Endothelial cell of umbilical vein (primary cell): ENCODE data around the gene ZNF516. TPM values are rescaled to one million over a fixed set of nuclear protein-coding genes. Genes with fewer than 3 reads are reported as not detected.

Experiments
- BruUV-seq: library from RNA; stranded (reverse); fragments of 400-500 nt; replicated peaks from 2 replicates; lab custom pipeline; 2021; lab: Mats Ljungman, UMichigan
- CTCF ChIA-PET: fragments of 300-600, 350-600 bp; sonication (Branson Sonifier 250); formaldehyde crosslinking; loops from one replicate; lab custom pipeline; 2021; ENCODE audit warnings: antibody characterized with exemption, inconsistent platforms; lab: Charles Lee
- POLR2A ChIA-PET: fragments of 300-600, 350-600 bp; sonication (Branson Sonifier 250); formaldehyde crosslinking; loops from one replicate; lab custom pipeline; 2021; ENCODE audit warnings: antibody characterized with exemption, inconsistent platforms; lab: Charles Lee
- DNase-seq: peaks from one replicate; pipeline ENCODE4 v3.0.0-alpha.2; 2011; ENCODE audit warnings: low read depth, low spot score
- FAIRE-seq: peaks from 2 replicates; lab custom pipeline; 2011; peaks lifted over from hg19 to GRCh38; lab: Jason Lieb, UNC
- H2AFZ ChIP-seq: 2 replicates; pipeline ENCODE4 v1.6.0; 2012; ENCODE audit warnings: low read depth, low read length, control low read depth, inconsistent platforms
- H3K27ac ChIP-seq: 2 replicates; pipeline ENCODE4 v1.5.1; 2011; ENCODE audit warnings: low read depth, mild to moderate bottlenecking, control low read depth, low read length, moderate library complexity; ENCODE audit not compliant: insufficient read depth
- H3K27me3 ChIP-seq, 2 experiments: 2 replicates each; pipeline versions ENCODE4 v1.6.0 to v1.6.1; 2011; ENCODE audit warnings: low read length in 2 of 2, mixed read lengths in 1 of 2; ENCODE audit not compliant: control insufficient read depth in 2 of 2, insufficient read depth in 2 of 2
- H3K36me3 ChIP-seq, 2 experiments: 2 replicates in 1 of 2; 3 replicates in 1 of 2; pipeline ENCODE4 v1.5.1; 2011; ENCODE audit warnings: low read length in 2 of 2, mild to moderate bottlenecking in 1 of 2, moderate library complexity in 1 of 2; ENCODE audit not compliant: control insufficient read depth in 2 of 2, insufficient read depth in 2 of 2; ENCODE audit errors: extremely low read depth in 1 of 2
- H3K4me1 ChIP-seq: 3 replicates; pipeline ENCODE4 v1.5.1; 2011; ENCODE audit warnings: mild to moderate bottlenecking, low read length; ENCODE audit not compliant: control insufficient read depth, insufficient read depth; ENCODE audit errors: extremely low read depth
- H3K4me2 ChIP-seq: 2 replicates; pipeline ENCODE4 v1.6.1; 2011; ENCODE audit warnings: low read length, control low read depth, mixed read lengths; ENCODE audit not compliant: insufficient read depth
- H3K4me3 ChIP-seq, 3 experiments: fragments of 200-600 bp in 1 of 3; sonication (generic), shearing (Covaris generic) in 1 of 3; replicated peaks in 1 of 3; 2 replicates each; pipeline ENCODE4 v1.5.1; 2011 to 2016; ENCODE audit warnings: control low read depth in 3 of 3, low read length in 3 of 3, mild to moderate bottlenecking in 2 of 3, inconsistent platforms in 1 of 3, low read depth in 1 of 3, moderate library complexity in 1 of 3; ENCODE audit not compliant: insufficient read depth in 1 of 3
- H3K79me2 ChIP-seq: 2 replicates; pipeline ENCODE4 v1.6.0; 2012; ENCODE audit warnings: low read length, inconsistent platforms; ENCODE audit not compliant: control insufficient read depth, insufficient read depth
- H3K9ac ChIP-seq: replicated peaks from 2 replicates; pipeline ENCODE3; 2011; ENCODE audit warnings: low read length, control low read depth; ENCODE audit not compliant: insufficient read depth; ENCODE audit errors: extremely low read depth
- H3K9me1 ChIP-seq: replicated peaks from 3 replicates; pipeline ENCODE4 v1.6.0; 2011; ENCODE audit warnings: mild to moderate bottlenecking, low read length; ENCODE audit not compliant: control insufficient read depth, insufficient read depth; ENCODE audit errors: extremely low read depth
- H3K9me3 ChIP-seq: replicated peaks from 2 replicates; pipeline ENCODE4 v1.5.1; 2012; ENCODE audit warnings: low read length, inconsistent platforms; ENCODE audit not compliant: control insufficient read depth, insufficient read depth
- H4K20me1 ChIP-seq: replicated peaks from 2 replicates; pipeline ENCODE3; 2011; ENCODE audit warnings: mild to moderate bottlenecking, low read length; ENCODE audit not compliant: control insufficient read depth, insufficient read depth; ENCODE audit errors: extremely low read depth
- EZH2 ChIP-seq: IDR thresholded peaks from 2 replicates; pipeline ENCODE4 v1.6.1; 2012; ENCODE audit warnings: borderline replicate concordance, low read depth, mild to moderate bottlenecking, moderate library complexity, low read length, inconsistent platforms; ENCODE audit not compliant: severe bottlenecking
- FOS ChIP-seq: IDR thresholded peaks from 2 replicates; pipeline ENCODE4 v1.6.1; 2011; ENCODE audit warnings: mild to moderate bottlenecking, low read length, moderate library complexity, borderline replicate concordance; ENCODE audit not compliant: insufficient read depth
- GATA2 ChIP-seq: IDR thresholded peaks from 2 replicates; pipeline ENCODE4 v1.7.0; 2011; ENCODE audit warnings: low read depth, mild to moderate bottlenecking, moderate library complexity, mixed read lengths, low read length; ENCODE audit not compliant: insufficient read length, insufficient read depth
- JUN ChIP-seq: IDR thresholded peaks from 2 replicates; pipeline ENCODE4 v1.6.1; 2011; ENCODE audit warnings: borderline replicate concordance, low read depth; ENCODE audit not compliant: insufficient read length, insufficient read depth
- MYC ChIP-seq: IDR thresholded peaks from one replicate; pipeline ENCODE4 v1.6.1; 2011; ENCODE audit warnings: mild to moderate bottlenecking, low read depth, low read length
- POLR2A ChIP-seq: IDR thresholded peaks from 2 replicates; pipeline ENCODE4 v1.6.1; 2012; ENCODE audit warnings: low read depth, mild to moderate bottlenecking, control low read depth, low read length
- POLR2AphosphoS5 ChIP-seq: IDR thresholded peaks from 2 replicates; pipeline ENCODE4 v1.6.1; 2012; ENCODE audit warnings: low read depth, mild to moderate bottlenecking, control low read depth, low read length, moderate library complexity; ENCODE audit not compliant: insufficient read depth
- dilution Hi-C: fragments of 300-500 bp; cut with MboI; formaldehyde crosslinking; loops from one replicate; pipeline ENCODE4 v1.15.0; 2019; ENCODE audit warnings: low sequenced_read_pairs; ENCODE audit not compliant: extremely low pct_ligation_motif_present
- intact Hi-C: fragments of 100-400 bp; cut with micrococcal nuclease; formaldehyde crosslinking; loops from one replicate; pipeline ENCODE4 v1.10.0; 2022
- polyA plus RNA-seq, 4 experiments: library from polyadenylated mRNA; depleted of rRNA in 3 of 4; stranded (reverse) in 3 of 4; unstranded in 1 of 4; fragments of >200 nt; gene quantifications; 2 replicates each; pipeline versions ENCODE4 v1.2.1 to v1.2.3, GENCODE V29; 2011 to 2012; ENCODE audit warnings: missing spikeins in 1 of 4
- total RNA-seq: library from RNA; stranded (reverse); gene quantifications from 2 replicates; pipeline ENCODE4 v1.2.3, GENCODE V29; 2021
- TF ChIP-seq, protein P1 (sequence below): IDR thresholded peaks from 2 replicates; pipeline ENCODE4 v1.6.1; 2011; ENCODE audit not compliant: insufficient read depth, insufficient read length
- TF ChIP-seq, protein P2 (sequence below), 2 donors: IDR thresholded peaks; 1 replicate in 1 of 2; 2 replicates in 1 of 2; pipeline ENCODE4 v1.5.1; 2011; ENCODE audit warnings: low read length in 2 of 2, mild to moderate bottlenecking in 2 of 2, moderate library complexity in 2 of 2, control low read depth in 1 of 2, inconsistent platforms in 1 of 2, low read depth in 1 of 2; ENCODE audit not compliant: insufficient read depth in 1 of 2; ENCODE audit errors: extremely low read depth in 1 of 2

ZNF516 gene
- total and polyA plus RNA-seq, 2 donors (not counting 3 experiments of a cell fraction or from before 2014, with no cell fraction given) = 3.6 to 19.1 TPM

DNA sequence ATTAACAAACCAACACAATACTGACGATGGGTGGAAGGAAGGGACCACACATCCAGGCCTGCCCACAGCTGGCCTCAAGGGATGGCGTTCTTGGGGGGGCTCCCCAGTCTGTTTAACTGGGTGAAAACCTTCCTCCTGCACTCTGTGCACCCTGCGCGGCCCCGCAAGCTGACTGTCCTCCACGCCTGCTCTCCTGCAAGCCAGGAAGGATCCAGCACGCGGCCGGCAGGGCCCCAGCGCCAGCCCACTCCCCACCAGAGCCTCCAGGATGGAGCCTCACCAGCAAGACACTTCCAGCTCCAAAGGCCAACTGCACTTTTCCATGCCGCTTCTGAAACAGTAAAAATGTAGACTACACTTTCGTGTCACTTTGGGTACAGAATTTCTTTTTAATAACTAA lies 135.1 kb downstream of the ZNF516 start:
- no peak for FAIRE-seq
- Histone ChIP-seq H3K4me2 (no peak overlapping the region), H3K36me3 (no peaks in the 10 kb centered on the region), H3K27ac (no peak overlapping the region), H3K27me3 (no peaks in the 10 kb centered on the region), H3K79me2 (no peaks in the 10 kb centered on the region), H3K9me1 (no peaks in the 10 kb centered on the region), H3K4me1 (no peaks in the 10 kb centered on the region), H3K9me3 (no peaks in the 10 kb centered on the region), H4K20me1 (no peaks in the 10 kb centered on the region), H2AFZ (no peak overlapping the region), H3K4me3 (no peak overlapping the region), H3K9ac (no peak overlapping the region)
- DNase-seq = no peak
- ChIA-PET POLR2A (no interaction called here), CTCF (no interaction called here)
- intact Hi-C loops = no loop called here
- dilution Hi-C loops = no loop called here
- no TSS peak for BruUV-seq
- TF ChIP-seq, protein P1, sequence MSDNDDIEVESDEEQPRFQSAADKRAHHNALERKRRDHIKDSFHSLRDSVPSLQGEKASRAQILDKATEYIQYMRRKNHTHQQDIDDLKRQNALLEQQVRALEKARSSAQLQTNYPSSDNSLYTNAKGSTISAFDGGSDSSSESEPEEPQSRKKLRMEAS = no peak
- no peak for TF ChIP-seq MYC
- TF ChIP-seq POLR2A = no peak
- TF ChIP-seq JUN = no peak
- no peak for TF ChIP-seq GATA2
- no peak for TF ChIP-seq POLR2AphosphoS5
- no peak for TF ChIP-seq EZH2
- TF ChIP-seq, protein P2, sequence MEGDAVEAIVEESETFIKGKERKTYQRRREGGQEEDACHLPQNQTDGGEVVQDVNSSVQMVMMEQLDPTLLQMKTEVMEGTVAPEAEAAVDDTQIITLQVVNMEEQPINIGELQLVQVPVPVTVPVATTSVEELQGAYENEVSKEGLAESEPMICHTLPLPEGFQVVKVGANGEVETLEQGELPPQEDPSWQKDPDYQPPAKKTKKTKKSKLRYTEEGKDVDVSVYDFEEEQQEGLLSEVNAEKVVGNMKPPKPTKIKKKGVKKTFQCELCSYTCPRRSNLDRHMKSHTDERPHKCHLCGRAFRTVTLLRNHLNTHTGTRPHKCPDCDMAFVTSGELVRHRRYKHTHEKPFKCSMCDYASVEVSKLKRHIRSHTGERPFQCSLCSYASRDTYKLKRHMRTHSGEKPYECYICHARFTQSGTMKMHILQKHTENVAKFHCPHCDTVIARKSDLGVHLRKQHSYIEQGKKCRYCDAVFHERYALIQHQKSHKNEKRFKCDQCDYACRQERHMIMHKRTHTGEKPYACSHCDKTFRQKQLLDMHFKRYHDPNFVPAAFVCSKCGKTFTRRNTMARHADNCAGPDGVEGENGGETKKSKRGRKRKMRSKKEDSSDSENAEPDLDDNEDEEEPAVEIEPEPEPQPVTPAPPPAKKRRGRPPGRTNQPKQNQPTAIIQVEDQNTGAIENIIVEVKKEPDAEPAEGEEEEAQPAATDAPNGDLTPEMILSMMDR (IDR thresholded peaks at IDR 0.05; ENCODE audit: extremely low read depth in 1 of 2, insufficient read depth in 1 of 2, low read depth in 1 of 2, low read length in 2 of 2) = no peak
- TF ChIP-seq FOS = no peak
